HG02973 (cell line): Measurements from ENCODE around the gene ZSWIM9.

Source experiments
- ATAC-seq: cut with Tn5 transposase; IDR thresholded peaks from one replicate; pipeline ENCODE4 v1.9.1; 2021; ENCODE audit warnings: moderate library complexity; ENCODE audit not compliant: unreplicated experiment

The ZSWIM9 gene

DNA sequence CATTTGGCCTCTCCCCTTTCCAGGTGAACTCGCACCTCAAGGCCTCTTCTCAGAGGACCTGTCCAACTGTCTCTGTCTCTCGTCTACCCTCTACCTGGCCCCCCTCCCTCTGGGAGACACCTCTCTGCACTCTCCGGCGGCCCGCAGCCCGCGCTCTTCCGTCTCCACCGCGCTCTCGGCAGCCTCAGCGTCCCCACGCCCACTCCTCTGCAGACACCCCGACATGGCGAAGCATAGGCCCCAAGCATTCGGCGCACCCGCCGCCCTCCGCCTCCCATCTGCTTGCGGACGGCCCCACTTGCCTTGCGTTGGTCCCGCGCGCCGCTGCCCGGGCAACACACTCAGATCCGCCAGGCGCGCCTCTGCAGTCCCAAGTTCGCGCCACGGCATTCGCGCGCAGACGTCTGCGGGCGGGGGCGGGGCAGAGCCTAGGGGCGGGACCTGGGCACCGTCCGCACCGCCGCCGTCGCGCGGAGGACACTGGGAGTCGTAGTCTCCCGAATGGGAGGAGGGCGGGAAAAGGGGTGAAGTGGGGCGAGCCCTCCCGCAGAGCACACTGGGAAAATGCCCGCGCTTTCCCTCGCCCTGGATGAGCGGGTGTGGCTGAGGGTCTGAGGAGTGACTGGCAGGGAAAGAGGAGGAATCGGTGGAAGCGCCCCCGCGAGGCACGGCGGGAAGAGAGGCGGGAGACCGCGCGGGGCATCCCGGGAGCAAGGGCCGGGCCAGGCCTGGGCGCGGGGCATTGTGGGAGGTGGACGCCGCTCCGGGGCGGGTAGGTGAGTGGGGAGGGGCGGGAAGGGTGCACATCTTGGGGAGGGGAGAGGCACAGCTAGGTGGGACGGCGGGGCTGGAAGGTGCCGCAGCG lies at the start of gene ZSWIM9, which contains the start of gene LIG1:
Gene ZSWIM9, plus strand, starts transcription at position 742 of the 865 bp plus-strand sequence. CDS start 1,123 bp downstream, outside the sequence.
Gene LIG1, minus strand, starts transcription at position 406 of the 865 bp plus-strand sequence. CDS start 4,778 bp downstream, outside the sequence.
- ATAC-seq = peak; percentile 66

DNA sequence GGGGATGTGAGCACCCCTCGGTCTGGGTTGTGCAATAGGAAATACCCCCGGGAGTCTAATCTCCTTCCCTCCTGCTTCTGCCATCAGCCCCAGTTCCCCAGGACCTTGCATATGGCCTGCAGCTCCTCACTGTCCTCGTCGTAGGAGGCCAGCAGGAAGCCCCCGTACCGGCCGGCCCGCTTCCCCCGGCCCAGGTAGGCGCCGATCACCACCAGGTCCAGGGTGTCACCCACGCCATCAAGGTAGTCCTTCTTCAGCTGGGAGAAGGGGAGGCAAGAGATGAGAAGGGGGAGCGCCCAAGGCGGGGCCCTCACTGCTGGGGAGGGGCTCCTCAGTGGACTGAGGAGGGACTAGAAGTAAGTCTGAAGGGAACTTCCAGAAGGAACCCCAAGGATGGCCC lies 49.4 kb upstream of the ZSWIM9 start:
- no peak for ATAC-seq

DNA sequence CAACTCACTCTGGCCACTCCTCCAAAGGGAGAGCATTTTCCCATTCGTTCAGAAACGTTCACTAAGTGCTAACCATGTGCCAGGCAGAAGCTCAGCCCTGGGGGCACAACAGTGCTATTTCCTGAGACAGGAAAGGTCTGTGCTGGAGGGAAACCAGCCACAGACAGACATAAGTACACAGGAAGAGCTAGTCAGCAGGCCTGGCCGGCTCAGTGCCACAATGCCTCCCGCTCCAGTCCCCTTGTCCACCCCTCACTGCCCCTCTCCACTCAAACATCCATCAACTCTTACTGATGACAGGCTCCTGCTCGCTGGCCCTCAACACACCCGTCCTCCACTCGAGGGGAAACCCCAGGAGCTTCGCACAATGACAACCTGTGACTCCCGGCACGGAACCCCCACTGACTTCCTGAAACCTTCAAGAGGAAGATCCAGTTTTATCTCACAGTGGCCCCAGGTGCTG lies 48.5 kb upstream of the ZSWIM9 start:
- ATAC-seq = no peak

DNA sequence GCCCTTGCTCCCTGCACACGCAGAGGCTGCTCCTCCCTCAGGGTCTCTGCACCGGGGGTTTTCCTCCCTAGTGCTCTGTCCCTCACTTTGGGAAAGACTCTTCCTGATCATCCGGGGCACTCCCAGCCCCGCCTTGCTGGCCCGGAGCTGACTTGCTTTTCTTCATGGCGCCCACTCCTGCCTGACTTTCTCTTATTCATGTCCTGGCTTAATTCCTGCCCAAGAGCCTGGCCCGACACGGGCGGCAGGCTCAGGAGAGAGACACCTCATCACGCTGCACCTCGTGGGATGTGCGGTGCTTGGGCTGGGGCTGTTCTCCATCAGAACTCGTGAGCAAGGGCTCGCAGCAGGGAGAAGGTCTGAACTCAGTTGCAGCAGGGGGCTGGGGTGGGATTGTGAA lies 48.1 kb upstream of the ZSWIM9 start:
- ATAC-seq = no peak

DNA sequence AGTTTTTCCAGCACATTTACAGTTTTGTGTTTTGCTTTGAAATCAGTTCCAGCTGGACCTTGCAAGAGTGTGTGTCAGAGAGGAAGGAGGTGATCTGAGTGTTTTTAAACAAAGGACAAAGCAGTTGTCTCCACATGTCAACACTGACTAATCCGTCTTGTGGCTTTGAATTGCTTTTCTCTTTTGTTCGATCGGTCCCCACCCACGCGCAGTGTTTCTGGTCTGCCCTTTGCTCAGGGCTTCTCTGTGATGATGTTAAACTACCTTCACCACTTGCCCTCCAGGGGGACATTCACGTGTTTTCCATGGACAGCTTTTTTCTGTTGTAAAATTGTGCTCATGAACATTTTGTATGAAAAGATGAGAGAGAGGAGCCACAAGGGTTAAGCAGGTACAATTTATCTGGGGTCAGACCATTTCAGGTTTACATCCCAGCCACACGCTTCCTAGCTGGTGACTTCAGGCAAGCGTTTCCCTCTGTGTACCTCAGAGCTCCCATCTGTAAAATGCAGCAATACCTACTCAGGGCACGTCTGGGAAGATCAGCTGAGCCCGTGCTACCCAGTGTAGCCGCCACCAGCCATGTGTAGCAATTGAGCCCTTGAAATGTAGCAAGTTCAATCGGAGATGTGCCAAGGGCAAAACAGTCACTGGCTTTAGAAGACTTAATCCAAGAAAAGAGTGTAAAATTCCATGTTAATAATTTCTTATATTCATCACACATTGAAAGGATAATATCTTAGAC lies 46.4 kb upstream of the ZSWIM9 start:
- ATAC-seq = no peak

DNA sequence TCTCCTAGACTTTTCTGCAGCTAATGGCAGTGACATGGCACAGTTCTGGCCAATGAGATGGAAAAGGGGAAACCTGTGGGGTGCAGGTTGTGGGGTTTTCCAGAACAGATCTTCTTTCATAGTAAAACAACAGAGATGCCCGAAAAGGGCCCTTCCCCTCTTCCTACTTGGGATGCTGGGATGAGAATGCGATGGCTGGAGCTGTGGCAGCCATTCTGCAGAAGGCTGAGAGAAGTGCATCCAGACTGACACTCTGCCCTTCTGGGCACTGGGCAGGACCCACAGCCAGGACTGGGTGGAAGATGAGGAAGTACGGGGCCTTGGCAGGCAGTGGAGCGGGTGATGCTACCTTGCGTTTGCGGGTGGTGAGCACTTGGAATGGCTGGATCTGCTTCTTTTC lies 42.9 kb upstream of the ZSWIM9 start:
- no peak for ATAC-seq

DNA sequence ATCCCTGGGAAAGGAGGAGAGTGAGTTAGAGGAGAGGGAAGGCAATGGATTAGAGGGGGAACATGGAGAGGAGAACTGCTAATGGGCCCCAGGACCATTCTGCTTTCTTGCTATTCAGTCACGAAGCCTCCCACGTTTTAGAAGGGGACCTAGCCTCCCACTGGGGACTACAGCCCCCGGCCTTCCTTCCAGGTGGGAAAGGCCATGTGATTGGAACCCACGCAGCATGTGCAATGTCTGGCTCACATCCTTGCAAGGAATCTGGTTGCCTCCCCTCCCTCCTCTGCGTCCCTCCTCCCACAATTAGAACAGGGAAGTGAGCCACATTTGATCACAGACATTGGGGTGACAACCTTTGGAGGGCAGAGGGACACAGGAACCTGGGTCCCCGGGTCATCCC lies 37.4 kb upstream of the ZSWIM9 start:
- ATAC-seq = no peak

DNA sequence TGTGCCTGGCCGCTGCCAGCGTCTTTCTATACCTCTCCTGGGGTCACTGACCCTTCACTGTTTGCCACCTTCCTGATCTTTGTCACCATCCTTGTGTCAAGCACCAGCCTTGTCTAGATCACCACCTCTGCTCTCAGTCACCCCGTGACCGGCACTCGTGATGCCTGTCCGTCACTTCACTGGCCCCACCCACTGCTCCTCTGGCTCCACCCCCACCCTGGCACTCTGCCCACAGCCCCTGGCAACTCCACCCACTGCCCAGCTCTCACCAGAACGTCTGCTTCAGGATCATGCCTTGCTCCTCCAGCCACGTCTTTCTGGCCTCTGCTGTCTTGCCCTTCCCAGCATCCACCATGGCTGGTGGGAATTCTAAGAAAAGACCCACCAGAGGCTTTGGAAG lies 35.1 kb upstream of the ZSWIM9 start:
- ATAC-seq = no peak

DNA sequence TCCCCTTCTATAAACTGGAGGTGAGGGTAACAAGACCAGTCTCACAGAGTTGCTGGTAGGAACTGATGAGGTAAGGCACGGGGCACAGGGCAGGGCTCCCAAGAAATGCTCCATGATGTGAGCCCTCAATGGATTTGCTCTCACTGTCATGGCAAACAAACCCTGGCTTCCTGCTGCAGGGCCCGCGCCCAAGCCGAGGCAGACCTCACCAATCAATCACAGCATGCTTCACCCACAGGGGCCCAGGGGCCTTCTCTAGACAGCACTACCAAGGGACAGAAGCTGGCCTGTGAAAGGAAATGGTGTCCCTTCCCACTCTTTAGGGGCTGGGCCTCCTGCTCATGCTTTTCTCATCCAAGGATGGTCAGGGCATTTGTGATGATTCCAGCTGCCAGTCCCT lies 33.9 kb upstream of the ZSWIM9 start:
- no peak for ATAC-seq

DNA sequence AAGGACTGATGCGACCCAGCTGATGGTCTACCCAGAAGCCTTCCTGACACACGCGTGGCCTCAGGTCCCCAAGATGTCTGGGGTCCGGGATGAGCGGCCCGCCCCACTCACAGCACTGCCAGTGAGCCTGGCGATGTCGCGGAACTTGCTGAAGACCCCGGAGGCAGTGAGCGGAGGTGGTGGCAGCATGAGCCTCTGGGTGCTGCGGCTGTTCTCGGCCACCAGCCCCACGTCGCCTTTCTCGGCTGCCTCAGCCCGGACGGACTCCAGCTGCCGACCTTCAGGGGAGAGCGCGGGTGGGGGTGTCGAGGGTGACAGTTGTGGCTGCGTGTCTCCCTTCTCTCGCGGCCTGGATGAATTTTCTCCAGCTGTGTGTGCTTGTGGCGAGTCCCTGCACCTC lies 33.1 kb upstream of the ZSWIM9 start:
- ATAC-seq = no peak

DNA sequence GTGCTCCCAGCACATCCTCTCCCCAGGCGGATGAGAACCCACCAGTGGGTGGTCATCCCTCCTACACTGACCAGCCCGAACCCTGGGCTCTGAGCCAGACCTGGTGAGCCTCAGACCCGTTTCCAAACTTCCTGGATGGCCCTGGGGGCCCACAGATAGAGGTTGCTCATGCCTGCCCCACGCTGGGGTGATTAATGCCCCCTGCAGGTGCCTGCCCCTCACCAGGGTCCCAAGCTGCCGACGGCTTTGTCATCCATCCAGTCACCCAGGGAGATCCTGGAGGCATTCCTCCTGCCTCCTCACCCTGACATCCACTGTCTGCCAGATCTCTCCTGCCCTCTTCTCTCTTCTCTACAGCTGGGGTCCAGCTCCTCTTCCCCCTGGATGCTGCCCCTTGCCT lies 31.4 kb upstream of the ZSWIM9 start:
- no peak for ATAC-seq

DNA sequence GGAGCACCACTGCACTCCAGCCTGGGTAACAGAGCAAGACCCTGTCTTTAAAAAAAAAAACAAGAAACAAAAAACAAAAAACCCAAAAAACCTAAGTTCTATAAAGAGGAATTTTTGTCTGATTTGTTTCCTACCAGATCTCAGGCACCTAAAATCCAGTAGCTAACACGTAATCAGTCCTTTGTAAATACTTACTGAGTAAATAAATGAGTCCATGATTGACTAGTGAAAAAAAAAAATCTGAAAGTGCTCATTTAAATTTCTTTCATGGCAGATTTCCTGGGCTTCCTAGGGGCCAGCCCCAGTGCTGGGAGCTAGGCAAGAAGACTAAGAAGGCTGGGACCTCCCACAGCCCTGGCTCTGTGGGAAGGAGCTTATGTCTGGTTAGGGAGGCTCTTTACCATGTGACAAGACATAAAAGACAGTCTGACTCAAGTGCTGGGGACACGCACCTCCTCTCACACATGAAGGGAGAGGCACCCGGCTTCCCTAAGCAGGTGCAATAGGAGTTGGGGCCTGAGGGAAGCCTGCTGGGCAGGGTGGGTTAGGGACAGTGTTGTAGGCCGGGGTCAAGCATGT lies 22.8 kb upstream of the ZSWIM9 start:
- ATAC-seq = no peak

DNA sequence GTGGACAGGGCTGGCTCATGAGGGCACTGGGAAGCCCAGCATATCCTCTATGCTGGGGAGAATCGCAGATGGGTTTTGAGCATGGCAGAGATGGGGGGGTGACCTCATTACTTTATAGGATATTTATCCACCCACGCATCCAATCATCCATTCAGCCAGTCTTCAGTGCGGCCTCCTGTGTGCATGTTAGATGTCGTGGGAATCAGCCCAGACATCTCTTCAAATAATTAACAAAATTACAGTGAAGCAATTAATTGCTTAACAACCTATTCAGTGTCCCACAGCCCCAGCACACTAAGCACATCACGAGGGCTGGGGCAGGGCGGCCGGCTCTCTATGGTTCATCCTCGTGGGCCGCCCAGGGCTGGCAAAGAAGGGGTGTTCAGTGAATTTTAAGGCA lies 21.9 kb upstream of the ZSWIM9 start:
- no peak for ATAC-seq

DNA sequence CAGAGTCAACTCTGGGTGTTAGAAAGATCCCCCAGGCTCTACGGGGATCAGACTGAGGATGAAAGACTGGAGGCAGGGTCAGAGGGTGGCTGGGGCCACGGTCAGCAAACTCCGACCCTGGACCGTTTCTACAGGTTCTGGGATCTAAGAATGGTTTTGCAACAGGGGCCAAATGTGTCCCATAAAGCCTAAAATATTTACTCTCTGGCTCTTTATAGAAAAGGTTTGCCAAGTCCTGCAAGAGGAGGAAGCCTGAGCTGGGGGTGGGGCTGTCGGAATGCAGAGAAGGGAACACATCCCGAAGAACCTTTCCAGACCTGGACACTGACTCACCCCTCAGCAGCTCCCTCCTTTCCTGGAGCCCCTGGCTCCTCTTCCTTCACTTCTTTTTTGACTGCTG lies 21.1 kb upstream of the ZSWIM9 start:
- no peak for ATAC-seq

DNA sequence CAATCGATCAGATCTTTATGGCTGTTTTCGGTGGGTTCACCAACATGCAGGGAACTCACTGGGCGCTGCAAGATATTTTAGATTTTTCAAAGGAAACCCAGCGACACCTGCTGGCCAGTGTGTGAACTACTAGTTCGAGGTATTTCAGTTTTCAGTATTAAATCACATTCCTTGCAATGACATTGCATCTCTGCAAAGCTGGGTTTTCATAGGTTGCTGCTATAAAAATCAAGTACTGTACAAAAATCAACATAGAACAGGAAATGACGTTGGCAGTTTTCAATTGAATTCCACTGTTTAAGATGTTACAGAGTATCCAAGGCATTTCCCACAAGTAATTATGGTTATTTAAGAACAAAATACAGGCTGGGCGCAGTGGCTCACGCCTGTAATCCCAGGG lies 17.9 kb upstream of the ZSWIM9 start:
- ATAC-seq = no peak

DNA sequence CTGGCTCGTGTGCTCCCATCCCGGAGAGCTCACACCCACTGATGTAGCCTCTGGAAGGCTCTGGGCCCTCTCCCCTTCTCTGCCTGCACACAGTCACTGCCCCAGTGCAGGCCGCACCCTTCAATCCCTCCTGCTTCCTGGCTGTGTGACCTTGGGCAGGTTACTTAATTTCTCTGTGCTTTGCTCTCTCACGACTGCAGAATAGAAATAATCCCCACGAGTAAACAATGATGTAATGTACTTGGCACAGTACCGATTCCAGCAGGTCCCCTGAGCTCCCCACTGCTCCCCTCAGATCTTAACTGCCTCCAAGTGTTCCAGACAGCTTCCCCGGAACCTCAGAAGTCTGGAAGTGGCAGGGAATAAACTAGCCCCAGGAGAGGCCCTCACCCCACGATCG lies 16.5 kb upstream of the ZSWIM9 start:
- ATAC-seq = no peak

DNA sequence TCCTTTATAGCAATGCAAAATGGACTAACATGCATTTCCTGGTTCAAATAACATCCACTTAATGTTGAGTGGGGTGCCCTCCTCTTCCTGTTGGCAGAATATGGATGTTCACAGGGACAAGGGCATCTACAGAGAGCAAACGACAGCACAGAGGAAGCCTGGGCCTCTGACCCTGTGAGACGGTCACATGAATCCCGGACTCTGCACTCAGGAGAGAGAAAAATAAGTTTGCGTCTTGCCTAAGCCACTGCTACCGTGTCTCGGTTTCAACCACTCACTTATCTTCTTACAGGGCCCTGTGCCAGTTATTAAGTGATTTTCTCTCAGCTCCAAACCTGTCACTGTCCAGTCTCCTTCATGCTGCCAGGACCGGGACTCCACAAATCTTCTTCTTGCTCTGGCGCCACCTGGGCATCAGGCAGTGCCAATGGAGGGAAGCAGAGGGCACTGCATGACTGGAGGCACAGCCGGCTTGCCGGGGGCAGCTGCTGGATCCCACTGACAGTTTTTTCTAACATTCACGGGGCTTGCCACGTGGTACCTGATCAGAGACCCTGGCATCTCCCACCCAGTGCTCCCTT lies 12.2 kb upstream of the ZSWIM9 start:
- no peak for ATAC-seq

DNA sequence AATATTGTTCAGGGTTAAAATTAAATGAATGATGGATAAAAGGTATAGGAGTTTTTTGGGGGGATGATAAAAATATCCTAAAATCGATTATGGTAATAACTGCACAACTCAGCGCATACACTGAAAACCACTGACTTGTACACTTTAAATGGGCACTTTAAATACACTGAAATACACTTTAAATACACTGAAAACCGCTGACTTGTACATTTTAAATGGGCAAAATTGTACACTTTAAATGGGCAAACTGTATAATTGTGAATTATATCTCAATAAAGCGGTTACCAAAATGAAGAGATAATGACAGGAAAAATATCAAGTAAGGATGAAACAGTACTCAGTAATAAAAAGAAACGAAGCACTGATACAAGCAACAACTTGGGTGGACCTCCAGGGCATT lies 1.8 kb upstream of the ZSWIM9 start:
- no peak for ATAC-seq

DNA sequence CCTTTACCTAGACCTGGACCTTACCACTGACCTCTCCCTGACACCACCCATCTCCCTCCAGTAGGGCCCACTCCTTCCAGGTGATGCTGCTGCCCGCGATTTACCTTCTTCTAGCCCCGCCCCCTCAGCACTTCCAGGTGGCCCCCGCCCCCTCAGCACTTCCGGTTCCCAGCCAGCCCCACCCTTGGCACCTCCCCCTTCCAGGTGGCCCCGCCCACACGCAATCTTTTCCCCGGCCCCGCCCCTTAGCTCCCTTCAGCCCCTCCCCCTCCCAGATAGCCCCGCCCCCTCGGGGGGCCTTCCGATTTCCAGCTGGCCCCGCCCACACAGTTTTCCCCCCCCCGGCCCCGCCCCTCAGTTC lies 922 bp upstream of the ZSWIM9 start:
- ATAC-seq = peak; percentile 19

DNA sequence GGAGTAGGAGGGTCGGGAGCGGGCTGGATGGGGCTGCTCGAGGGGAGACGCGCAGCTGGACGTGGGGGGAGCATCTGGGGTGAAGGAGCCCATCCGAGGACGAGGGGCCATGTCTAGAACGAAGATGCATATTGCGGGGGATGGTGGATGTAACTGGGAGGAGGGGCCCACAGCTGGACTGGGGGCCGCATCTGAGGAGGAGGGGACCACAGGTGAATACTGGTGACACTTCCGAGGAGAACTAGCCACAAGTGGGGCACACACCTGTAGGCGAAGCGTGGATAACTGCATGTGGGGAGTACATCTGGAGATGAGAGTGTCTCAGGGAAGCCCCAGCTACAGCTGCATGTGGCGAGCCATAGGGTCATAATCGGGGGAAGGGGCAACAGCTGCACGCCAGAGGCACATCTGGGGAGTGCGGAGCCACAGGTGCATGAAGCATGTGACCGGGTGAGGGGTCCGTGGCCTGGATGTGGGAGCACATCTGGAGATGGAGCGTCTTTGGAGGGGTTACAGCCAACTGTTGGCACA lies 402 bp downstream of the ZSWIM9 start:
- no peak for ATAC-seq

DNA sequence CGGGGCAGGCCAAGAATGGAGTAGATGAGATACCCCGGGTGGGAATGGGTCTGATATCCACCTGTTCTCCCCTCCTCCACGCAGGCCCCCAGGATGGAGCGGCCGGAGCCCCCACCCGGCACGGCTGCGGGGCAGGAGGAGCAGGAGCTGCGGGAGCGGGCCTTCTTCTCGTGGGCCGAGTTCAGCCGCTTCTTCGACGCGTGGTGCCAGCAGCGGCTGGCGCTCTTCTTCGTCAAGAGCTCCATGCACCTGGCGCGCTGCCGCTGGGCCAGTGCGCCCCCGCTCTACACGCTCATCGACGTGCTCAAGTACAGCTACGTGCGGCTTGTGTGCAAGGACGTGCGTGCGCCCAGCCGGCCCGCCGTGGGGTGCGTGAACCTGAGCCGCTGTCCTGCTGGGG lies 1.2 kb downstream of the ZSWIM9 start:
- ATAC-seq = no peak
